GM18517 (cell line): ENCODE results near the gene TLNRD1.

Experiments used
- ATAC-seq: cut with Tn5 transposase; IDR thresholded peaks from one replicate; pipeline ENCODE4 v1.9.1; 2021; ENCODE audit warnings: mild to moderate bottlenecking, moderate library complexity; ENCODE audit not compliant: unreplicated experiment

TLNRD1 gene

GRCh38 chr15:81025721-81026370, 25.1 kb downstream of the TLNRD1 start:
- ATAC-seq, result no peak

- no peak for ATAC-seq
These were observed 26.3 kb downstream of the TLNRD1 start for GRCh38 chr15:81026836-81027599.

DNA sequence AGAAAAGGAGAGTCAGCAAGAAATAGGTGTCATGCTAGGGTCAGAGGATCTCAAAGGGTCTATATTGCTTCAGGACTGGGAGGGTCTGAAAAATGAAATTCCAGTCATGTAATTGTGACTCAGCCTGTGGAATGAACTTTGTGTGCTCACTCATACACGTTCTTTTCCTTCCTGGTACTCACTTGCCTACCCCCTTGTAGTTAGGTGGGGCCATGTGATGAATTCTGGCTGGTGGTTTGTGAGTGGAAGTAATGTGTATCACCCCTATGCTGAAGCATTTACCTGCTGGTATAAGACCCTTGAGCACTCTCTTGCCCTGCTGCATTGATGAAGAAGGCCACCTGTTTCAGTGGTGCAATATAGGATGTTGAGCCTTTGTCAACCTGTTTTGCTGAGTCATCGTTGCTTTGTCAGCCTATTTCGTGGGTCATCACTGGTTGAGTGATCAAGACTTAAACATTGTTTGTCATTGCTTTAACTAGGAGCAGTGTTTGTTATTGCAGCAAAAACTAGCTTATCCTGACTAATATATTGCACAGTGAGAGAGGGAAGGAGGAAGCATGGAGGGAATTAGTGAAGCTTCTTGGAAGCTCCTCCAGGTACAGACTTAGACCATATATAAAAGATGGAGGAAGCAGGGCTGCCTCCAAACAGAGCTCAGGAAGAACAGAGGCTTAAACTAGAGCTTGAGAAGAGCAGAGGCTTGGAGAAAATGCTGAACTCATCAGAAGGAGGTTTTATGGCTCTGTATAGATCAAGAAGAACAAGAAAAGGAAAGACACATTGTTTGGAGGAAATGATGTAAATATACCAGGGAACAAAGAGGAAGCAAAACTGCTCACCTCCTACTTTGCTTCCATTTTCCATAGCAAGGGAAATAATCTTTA, 28.9 kb downstream of the TLNRD1 start:
- no peak for ATAC-seq

DNA sequence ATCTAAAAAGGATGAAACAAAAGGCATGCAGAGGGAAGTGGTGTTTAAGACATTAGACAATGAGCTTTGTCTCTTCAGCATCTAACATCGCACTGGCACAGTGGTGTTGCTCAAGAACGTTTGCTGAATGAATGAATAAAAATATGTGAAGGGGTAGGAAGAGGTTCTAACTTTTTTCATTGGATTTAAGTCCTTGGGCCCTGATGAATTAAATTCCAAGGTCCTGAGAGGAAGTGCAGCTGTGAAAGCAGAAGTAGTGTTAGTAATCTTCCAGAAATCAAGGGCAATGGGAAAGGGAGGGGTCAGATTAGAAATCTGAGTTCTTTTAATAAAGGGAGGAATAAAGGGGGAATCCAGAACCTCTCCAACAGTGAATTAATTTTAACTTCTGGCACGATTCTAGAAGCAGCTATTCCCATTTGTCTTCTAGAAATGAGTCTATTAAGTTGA, 29.6 kb downstream of the TLNRD1 start:
- no peak for ATAC-seq

- ATAC-seq, result no peak
These were observed 30.5 kb downstream of the TLNRD1 start for GRCh38 chr15:81031203-81031602.

DNA sequence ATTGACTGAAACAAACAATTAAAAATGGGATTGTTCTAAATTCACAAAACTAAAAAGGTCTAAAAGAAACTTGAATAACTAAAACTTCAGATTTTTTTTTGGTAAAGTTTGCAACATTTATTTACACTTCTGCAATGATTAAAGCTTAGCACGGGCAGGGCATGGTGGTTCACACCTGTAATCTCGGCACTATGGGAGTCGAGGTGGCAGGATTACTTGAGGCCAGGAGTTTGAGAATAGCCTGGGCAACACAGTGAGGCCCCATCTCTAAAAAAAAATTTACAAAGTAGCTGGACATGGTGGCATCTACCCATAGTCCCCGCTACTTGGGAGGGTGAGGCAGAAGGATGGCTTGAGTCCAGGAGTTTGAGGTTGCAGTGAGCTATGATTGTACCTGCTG, 31.6 kb downstream of the TLNRD1 start:
- no peak for ATAC-seq

- ATAC-seq, result no peak
These were observed 32.1 kb downstream of the TLNRD1 start for GRCh38 chr15:81032818-81033217.

DNA sequence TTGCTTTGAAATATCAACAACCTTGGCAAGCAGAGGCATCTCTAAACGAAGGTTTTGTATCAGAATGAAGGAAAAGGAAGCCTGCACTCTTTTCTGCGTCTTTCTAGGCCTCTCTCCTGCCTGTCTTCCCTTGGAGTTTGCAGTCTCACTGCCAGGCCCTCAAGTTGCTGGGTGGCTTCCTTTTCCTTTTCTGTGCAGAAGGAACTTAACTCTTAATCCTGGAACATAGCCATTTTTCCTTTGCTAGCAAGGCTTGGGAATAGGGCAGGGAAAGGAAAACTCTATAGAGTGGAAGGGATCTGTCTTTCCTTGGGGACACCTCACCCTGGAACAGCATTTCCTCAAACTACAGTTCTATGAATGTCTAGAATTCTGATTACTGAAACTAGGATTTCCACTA, 32.8 kb downstream of the TLNRD1 start:
- ATAC-seq, result no peak

GRCh38 chr15:81037952-81038743, 37.4 kb downstream of the TLNRD1 start:
- ATAC-seq, result no peak

- ATAC-seq, result no peak
These were observed 38.4 kb downstream of the TLNRD1 start for GRCh38 chr15:81038975-81039607.

DNA sequence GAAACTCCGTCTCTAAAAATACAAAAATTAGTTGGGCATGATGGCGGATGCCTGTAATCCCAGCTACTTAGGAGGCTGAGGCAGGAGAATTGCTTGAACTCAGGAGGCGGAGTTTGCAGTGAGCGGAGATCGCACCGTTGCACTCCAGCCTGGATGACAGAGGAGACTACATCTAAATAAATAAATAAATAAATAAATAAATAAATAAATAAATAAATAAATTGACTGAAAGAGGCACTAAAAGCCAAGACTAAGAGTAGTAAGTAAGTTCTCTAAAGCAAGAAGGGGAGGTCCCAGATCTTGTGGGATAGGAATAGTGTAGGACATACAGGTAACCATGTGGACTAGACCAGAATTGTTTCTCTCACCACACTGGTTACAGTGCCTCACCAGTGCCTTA, 40.0 kb downstream of the TLNRD1 start:
- no peak for ATAC-seq

- no peak for ATAC-seq
These were observed 42.7 kb downstream of the TLNRD1 start for GRCh38 chr15:81043281-81043934.

DNA sequence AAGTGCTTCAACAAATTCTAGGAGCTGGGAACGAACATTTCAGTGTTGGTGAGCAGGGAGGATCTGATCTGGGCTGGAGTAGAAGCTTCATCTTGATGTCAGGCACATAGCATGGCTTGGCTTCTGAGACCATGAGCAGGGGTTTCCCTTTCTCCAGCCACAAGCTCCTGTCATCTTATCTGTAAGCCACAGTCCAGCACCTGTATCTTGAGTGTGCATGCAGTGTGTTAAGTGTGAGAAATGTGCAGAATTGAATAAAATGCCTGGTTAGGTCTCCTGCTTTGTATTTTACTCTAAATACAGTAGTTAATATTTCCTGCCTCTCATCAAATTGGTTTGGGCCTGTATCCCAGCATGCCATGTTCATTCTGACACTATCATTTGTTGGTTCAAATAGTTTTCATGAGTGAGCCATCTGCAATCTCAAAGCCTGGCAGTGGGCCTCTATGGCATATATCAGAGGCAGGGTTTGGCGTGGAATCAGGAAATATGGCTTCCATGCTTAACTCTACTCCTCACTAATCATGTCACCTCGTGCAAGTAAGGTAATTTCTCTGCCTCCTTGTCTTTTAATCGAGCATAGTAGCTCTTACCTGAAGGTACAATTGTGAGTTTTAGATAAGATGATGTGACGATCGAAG, 43.3 kb downstream of the TLNRD1 start:
- no peak for ATAC-seq

GRCh38 chr15:81046290-81046689, 45.6 kb downstream of the TLNRD1 start:
- ATAC-seq, result no peak

DNA sequence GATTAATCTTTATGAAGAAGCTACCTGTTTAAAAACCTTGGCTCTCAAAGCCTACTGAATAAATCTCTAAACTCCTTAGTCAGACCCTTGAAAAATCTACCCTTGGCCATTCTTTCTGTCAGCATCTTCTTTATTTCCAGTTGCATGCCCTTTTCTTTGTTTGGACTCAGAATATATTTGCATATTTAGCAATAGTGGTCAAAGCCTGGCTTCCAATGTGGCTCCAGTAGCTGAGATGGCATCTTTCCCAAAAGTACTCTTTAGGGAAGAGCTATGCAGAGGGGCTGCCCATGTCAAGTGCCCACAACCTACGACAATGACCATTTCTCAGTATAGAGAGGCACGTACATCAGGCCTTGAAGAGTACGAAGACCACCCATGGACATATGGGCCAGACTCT, 47.2 kb downstream of the TLNRD1 start:
- ATAC-seq, result no peak

DNA sequence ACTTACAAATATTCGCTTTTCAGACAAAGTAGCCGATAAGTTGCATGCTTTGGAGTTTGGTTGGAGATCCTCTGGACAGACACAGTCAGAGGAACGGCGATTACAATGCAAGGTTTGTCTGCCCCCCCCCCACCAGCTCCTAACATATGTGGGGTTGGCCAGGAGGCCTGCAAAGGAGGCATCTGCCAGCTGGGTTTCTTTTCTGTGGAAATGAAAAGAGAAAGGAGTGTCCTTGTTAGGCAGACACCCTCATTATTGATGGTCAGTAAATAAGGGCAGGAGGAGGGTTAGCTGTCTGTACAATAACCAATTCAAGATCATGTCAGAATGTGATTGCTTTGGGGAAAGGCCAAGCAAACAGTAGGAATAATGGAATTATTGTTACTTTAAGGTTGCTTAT, 49.1 kb downstream of the TLNRD1 start:
- ATAC-seq, result no peak

- ATAC-seq, result no peak
These were observed 49.5 kb downstream of the TLNRD1 start for GRCh38 chr15:81050259-81050658.

- no peak for ATAC-seq
These were observed 50.1 kb downstream of the TLNRD1 start for GRCh38 chr15:81050805-81051204.

GRCh38 chr15:81052046-81052445, 51.3 kb downstream of the TLNRD1 start:
- no peak for ATAC-seq
